ACC112 (cell line): Measurements from ENCODE around the gene HOXD9.

Source experiments
- H2AFZ ChIP-seq: fragments of 200-600 bp; sonication (generic); one replicate; pipeline ENCODE4 v1.6.0; 2017; ENCODE audit warnings: antibody characterized with exemption, low read length; ENCODE audit not compliant: unreplicated experiment
- H3K27ac ChIP-seq: fragments of 200-600 bp; sonication (generic); 2 replicates; pipeline ENCODE4 v1.5.1; 2014; ENCODE audit warnings: low read depth, mild to moderate bottlenecking, antibody characterized with exemption, low read length, moderate library complexity
- H3K27me3 ChIP-seq: fragments of 200-600 bp; sonication (generic); 2 replicates; pipeline ENCODE4 v1.6.1; 2014; ENCODE audit warnings: mild to moderate bottlenecking, antibody characterized with exemption, low read length, moderate library complexity, mixed read lengths; ENCODE audit not compliant: insufficient read depth
- H3K36me3 ChIP-seq: fragments of 200-600 bp; sonication (generic); 2 replicates; pipeline ENCODE4 v1.6.1; 2016; ENCODE audit warnings: mild to moderate bottlenecking, antibody characterized with exemption, low read length, moderate library complexity, mixed read lengths; ENCODE audit not compliant: insufficient read depth
- H3K4me1 ChIP-seq: fragments of 200-600 bp; sonication (generic); one replicate; pipeline ENCODE4 v1.6.1; 2016; ENCODE audit warnings: low read length, mixed read lengths; ENCODE audit not compliant: insufficient read depth, unreplicated experiment, control insufficient read depth
- H3K4me3 ChIP-seq: fragments of 200-600 bp; sonication (generic); 2 replicates; pipeline ENCODE4 v1.5.1; 2014; ENCODE audit warnings: mild to moderate bottlenecking, low read depth, low read length
- H3K79me2 ChIP-seq: fragments of 200-600 bp; sonication (generic); one replicate; pipeline ENCODE4 v1.6.0; 2016; ENCODE audit warnings: low read length; ENCODE audit not compliant: control insufficient read depth, unreplicated experiment, insufficient read depth

HOXD9 gene

DNA sequence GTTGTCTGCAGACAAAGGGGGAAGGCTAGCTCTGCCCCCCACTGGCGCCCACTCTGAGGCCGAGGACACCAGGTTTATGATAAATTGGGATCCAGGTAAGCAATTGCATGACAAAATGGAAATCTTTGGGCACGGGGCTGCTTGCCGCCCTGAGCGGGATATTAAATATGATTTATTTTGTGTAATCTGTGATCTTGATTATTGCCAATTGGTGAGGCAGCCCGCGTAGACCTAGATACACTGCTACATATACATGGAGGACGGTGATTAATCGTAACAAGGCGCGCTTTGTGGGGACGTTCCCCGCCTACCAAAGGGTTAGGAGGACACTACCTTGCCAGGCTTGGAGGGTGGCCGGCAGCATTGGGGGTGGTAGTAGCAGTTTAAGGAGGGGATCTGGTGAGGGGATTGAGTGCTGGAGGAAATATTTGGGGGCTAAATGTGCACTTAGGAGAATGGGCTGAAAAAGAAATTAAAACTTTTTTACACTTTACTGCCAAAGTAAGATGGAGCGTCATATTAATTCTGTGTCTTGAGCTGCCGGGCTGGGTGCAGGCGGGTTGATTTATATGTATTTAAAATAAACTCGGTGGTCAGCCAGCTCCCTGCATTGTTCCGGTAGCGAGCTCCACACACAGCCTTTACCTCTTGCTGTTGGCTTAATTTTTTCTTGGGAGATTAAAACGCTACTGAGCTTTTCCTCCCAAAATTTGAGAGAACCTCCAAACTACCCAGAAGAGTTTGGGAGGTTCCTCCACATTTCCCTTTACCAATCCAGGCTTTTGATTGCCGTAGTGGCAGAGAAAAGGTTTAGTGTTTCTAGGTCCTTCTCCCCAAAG is 38.7 kb downstream of the HOXD9 start:
- no peaks in the 10 kb centered on the region for H3K79me2 ChIP-seq
- no peak overlapping the region for H3K27ac ChIP-seq
- H3K36me3 ChIP-seq, result no peaks in the 10 kb centered on the region
- no peaks in the 10 kb centered on the region for H3K27me3 ChIP-seq
- peak overlapping the region; percentile 86 for H2AFZ ChIP-seq
- peak overlapping the region; percentile 76 for H3K4me3 ChIP-seq
- peaks cover 7% of the 10 kb centered on the region for H3K4me1 ChIP-seq

DNA sequence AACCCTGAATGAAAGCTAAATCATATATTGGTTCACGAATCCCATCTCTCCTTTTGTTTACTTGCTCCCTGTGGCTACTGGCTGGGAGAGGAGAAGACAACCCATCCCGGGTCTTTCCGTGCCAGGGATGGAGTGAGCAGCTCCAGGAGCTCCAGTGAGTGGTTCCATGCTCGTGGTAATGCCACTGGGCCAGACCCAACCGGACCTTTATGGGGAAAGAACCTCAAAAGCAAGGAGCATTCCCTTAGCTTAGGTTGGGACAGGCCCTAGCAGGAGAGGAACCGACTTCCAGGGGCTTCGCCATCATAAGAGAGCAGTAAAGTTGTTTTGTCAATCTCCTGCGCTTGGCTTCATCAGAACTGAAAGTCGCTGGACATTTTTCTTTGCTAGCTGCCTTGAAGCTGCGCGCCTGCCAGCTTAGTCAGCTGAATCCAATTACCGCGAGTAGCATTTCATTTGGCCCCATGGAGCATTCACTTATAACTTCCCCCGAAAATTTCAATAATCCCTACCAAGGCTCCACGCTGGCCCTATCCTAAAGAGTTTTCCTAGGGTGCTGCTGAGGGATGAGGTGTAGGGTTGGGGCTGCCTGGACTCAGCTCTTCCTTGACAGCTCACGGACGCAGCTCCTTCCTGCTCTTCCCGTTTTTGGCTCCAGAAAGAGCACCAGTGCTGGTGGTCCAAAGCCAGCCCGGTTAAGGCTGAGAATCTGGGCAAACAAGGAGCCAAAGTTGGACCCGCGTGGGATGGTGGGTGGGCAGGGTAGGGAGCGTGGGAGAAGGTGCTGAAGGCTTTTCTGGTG is 39.5 kb downstream of the HOXD9 start:
- no peaks in the 10 kb centered on the region for H3K36me3 ChIP-seq
- H3K27ac ChIP-seq, result no peak overlapping the region
- H3K4me3 ChIP-seq, result peak overlapping the region; percentile 76
- H2AFZ ChIP-seq, result peak overlapping the region; percentile 86
- peaks cover 7% of the 10 kb centered on the region for H3K4me1 ChIP-seq
- H3K27me3 ChIP-seq, result no peaks in the 10 kb centered on the region
- no peaks in the 10 kb centered on the region for H3K79me2 ChIP-seq

DNA sequence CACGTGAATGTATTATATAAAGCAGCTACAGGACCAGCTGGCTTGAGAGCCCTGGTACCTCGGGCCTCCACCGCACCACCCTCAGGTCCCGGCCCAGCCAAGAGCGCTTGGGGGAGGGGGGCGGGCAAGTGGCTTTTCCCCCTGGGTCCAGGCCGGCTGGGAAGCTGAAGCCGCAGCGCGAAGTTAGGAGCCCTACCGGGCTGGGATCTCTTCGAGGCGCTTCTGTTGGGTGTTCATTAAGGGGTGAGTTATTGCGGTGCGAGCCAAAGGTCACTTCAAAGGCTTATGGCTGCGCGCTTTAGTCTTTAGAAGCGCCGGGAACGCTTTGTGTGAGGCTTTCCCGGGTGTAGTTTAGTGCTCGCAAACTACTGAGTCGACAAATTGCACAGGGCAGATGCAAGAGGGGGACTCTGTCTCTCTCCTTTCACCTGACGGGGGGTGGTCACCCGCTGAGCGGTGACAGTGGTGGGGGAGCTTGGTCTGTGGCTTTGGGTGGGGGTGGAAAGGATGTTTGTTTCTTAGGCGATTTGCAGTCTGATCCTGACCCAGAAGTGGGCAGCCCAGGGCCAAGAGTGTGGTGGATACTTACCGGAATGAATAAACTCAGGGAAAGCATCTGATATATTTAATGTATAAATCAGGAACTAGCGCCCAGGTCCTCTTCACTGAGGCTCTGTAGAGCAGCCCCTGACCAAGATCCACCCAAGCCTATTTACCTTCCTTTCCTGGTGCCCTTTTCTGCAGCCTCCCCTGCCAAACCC is 40.6 kb downstream of the HOXD9 start:
- Histone ChIP-seq H2AFZ (no peak overlapping the region), H3K36me3 (no peaks in the 10 kb centered on the region), H3K79me2 (no peaks in the 10 kb centered on the region), H3K4me3 (no peak overlapping the region), H3K27ac (no peak overlapping the region), H3K27me3 (no peaks in the 10 kb centered on the region), H3K4me1 (peaks cover 7% of the 10 kb centered on the region)

DNA sequence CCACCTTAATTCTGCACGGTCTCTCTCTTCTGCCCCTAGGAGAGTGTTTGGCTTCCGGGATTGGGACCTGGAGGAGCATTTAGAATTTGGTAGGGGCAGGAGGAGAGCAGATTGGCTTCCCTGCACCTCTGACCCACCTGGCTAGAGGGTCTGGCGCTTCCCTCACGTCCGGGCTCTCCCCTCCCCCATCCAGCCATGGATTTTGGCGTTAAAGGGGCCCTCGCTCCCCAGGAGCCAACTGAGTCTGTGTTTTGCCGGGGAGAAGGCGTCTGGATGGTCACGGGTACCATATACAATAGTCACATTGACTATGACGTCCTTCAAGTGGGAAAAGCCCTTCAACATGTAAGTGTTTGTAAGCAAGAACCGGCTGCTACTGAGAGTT is 41.1 kb downstream of the HOXD9 start:
- Histone ChIP-seq H3K4me1 (peaks cover 7% of the 10 kb centered on the region), H2AFZ (no peak overlapping the region), H3K27me3 (no peaks in the 10 kb centered on the region), H3K4me3 (no peak overlapping the region), H3K27ac (no peak overlapping the region), H3K79me2 (no peaks in the 10 kb centered on the region), H3K36me3 (no peaks in the 10 kb centered on the region)

DNA sequence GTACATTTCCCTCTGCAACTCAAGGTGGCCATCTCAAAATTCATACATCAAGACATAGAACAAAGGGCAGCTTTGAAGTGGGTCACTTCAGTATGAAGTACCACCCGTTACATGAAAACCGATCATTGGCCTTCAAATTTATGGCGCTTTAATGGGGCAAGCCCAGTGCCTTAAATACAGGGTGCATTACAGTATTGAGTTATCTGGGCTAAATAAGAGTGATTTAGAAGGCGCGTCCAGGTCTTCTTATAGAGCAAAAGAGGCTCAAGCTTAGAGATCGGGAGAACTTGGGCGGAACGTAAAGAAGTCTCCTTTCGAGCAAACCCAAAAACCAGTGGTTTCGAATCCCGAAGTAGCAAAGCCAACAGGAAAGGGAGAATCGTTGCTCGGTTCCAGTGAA is 41.7 kb downstream of the HOXD9 start:
- Histone ChIP-seq H3K36me3 (no peaks in the 10 kb centered on the region), H2AFZ (no peak overlapping the region), H3K27me3 (no peaks in the 10 kb centered on the region), H3K79me2 (no peaks in the 10 kb centered on the region), H3K4me3 (no peak overlapping the region), H3K4me1 (peaks cover 7% of the 10 kb centered on the region), H3K27ac (no peak overlapping the region)

DNA sequence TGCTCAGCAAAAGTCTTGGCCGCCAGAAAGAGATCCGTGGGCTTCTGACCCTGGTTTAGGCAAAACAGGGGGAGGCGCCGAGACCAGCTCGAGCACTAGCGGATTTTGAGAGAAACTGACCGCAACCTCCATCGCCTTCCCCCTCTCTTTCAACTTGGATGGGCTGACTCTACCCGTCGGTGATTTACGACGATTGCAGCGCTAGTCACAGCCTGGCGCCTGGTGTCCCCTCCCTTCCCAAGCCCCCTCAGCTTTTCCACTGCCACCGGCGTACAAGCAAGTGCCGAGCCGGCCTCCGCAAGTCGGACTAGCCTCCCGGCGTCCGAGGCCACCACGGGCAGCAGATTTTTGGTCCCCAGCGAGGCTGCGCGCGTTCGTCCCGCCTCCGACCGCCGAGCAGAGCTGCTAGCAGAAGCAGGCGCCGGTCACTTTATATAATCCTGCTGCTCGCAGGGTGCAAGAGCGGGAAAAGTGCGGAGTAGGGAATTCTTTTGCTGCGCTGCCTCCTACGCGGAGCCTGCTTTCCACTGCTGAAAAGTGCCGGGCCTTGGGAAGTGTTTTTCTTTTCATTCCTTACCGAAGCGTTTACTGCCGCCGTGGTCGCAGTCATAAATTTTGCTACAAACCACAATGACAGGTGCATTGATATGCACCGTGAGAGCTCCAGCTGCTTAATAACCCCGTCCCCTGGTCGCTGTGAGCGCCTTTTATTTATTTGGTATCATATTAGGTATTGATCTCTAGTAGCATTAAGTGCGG is 42.3 kb downstream of the HOXD9 start:
- no peak overlapping the region for H3K27ac ChIP-seq
- no peak overlapping the region for H2AFZ ChIP-seq
- H3K27me3 ChIP-seq, result no peaks in the 10 kb centered on the region
- H3K79me2 ChIP-seq, result no peaks in the 10 kb centered on the region
- H3K36me3 ChIP-seq, result no peaks in the 10 kb centered on the region
- H3K4me3 ChIP-seq, result no peak overlapping the region
- H3K4me1 ChIP-seq, result peaks cover 7% of the 10 kb centered on the region

DNA sequence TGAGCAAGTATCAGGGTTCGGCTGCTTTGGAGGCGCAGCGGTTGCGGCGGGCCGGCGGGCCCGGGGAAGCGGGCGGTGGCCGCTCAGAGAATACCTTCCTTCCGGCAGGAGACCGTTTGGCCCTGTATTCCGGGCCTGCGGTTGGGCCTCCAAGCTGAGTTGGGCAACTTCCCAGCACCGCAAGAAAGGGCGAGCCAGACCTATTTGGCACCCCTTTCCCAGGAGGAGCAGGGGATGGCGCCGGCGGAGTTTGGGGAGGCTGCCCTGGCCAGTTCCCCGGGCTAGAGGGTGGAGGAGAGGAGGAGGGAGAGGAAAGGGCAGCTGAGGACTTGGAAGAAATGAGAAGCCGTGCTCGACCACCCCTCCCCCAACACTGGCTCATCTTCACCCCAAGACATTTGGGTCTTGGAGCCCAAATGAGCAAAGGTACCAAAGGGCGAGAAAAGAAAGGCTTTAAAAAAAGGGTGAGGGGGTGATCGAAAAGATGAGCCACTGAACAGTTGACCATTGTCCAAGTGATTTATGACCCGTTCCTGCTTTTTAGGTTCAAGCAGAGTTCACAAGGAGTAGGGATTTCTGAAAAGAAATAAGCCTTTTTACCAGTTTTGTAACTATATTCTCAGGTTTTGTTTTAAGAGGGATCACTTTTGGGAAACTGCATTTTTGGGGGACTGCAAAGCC is 43.0 kb downstream of the HOXD9 start:
- H2AFZ ChIP-seq, result no peak overlapping the region
- H3K79me2 ChIP-seq, result no peaks in the 10 kb centered on the region
- no peaks in the 10 kb centered on the region for H3K36me3 ChIP-seq
- H3K4me3 ChIP-seq, result no peak overlapping the region
- H3K27ac ChIP-seq, result no peak overlapping the region
- peaks cover 7% of the 10 kb centered on the region for H3K4me1 ChIP-seq
- H3K27me3 ChIP-seq, result no peaks in the 10 kb centered on the region

DNA sequence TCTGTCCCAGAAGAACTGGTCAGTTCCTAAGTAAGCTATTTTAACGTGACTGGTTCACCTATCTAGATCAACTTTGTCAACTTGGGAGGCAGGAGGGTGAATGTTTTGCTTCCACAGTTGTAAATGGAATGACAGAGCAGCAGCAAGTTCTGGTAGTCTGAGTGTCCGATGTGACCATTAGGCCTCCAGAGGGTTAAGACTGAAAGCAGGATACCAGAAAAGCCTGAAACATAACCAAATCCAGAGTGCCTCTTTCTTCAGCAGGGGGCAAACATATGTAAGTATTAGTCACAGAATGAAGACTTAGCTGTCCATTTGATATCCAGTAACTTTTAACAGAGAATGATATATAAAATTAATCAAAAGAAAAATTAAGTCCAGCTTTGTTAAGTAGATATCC is 43.8 kb downstream of the HOXD9 start:
- no peak overlapping the region for H3K27ac ChIP-seq
- H3K79me2 ChIP-seq, result no peaks in the 10 kb centered on the region
- H3K4me3 ChIP-seq, result no peak overlapping the region
- no peaks in the 10 kb centered on the region for H3K36me3 ChIP-seq
- no peak overlapping the region for H2AFZ ChIP-seq
- no peaks in the 10 kb centered on the region for H3K27me3 ChIP-seq
- peaks cover 6% of the 10 kb centered on the region for H3K4me1 ChIP-seq

DNA sequence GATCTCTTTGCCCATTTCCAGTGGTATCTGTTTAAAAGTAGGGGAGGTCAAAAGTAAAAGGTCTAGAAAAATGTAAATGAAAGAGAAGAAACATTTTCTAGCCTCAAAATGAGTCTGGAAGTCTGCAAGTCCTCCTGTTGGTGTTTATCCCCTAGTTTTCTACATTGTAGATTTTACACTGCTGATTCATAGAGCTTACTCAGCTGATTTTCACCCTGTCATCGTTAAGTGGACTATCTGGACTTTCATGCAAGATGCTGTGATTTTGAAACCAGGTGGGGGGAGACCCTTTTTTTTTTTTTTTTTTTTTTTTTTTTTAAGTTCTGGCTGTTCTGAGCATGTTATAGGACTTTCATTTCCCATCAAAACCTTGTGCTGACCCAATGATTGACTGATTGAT is 44.9 kb downstream of the HOXD9 start:
- no peak overlapping the region for H3K27ac ChIP-seq
- no peaks in the 10 kb centered on the region for H3K36me3 ChIP-seq
- no peak overlapping the region for H2AFZ ChIP-seq
- no peak overlapping the region for H3K4me3 ChIP-seq
- H3K27me3 ChIP-seq, result no peaks in the 10 kb centered on the region
- no peaks in the 10 kb centered on the region for H3K4me1 ChIP-seq
- no peaks in the 10 kb centered on the region for H3K79me2 ChIP-seq

DNA sequence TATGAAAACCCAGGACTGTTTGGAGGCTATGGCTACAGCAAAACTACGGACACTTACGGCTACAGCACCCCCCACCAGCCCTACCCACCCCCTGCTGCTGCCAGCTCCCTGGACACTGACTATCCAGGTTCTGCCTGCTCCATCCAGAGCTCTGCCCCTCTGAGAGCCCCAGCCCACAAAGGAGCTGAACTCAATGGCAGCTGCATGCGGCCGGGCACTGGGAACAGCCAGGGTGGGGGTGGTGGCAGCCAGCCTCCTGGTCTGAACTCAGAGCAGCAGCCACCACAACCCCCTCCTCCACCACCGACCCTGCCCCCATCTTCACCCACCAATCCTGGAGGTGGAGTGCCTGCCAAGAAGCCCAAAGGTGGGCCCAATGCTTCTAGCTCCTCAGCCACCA is 46.7 kb downstream of the HOXD9 start:
- H3K4me3 ChIP-seq, result no peak overlapping the region
- H3K36me3 ChIP-seq, result no peaks in the 10 kb centered on the region
- no peaks in the 10 kb centered on the region for H3K4me1 ChIP-seq
- no peak overlapping the region for H2AFZ ChIP-seq
- H3K27ac ChIP-seq, result no peak overlapping the region
- H3K79me2 ChIP-seq, result no peaks in the 10 kb centered on the region
- H3K27me3 ChIP-seq, result no peaks in the 10 kb centered on the region
